GM12873 (cell line): ENCODE results near the gene ANGPTL8.

Source experiments
- CTCF ChIP-seq: IDR thresholded peaks from 2 replicates; pipeline ENCODE4 v1.5.1; 2012; ENCODE audit warnings: low read depth, mild to moderate bottlenecking, moderate library complexity, low read length, control low read depth; ENCODE audit not compliant: insufficient read depth; ENCODE audit errors: missing control alignments

ANGPTL8 gene

GRCh38 chr19:11194656-11195558 is 44.5 kb upstream of the ANGPTL8 start:
- TF ChIP-seq CTCF, result no peak

DNA sequence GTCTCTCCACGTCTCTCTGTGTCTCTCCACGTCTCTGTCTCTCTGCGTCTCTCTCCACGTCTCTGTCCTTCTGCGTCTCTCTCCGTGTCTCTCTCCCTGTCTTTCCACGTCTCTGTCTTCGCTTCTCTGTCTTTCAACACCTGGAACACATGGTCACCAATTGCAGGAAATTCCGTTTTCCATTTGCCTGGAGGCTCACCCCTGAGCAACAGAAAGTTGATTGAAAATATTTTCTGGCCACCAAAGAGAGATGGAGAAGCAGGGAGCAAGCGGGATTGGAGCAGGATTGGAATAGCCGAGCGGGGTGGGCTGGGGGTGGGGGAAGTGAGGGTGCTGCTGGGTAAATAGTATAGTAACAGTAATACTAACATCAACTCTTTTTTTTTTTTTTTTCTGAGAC is 43.7 kb upstream of the ANGPTL8 start:
- no peak for TF ChIP-seq CTCF

DNA sequence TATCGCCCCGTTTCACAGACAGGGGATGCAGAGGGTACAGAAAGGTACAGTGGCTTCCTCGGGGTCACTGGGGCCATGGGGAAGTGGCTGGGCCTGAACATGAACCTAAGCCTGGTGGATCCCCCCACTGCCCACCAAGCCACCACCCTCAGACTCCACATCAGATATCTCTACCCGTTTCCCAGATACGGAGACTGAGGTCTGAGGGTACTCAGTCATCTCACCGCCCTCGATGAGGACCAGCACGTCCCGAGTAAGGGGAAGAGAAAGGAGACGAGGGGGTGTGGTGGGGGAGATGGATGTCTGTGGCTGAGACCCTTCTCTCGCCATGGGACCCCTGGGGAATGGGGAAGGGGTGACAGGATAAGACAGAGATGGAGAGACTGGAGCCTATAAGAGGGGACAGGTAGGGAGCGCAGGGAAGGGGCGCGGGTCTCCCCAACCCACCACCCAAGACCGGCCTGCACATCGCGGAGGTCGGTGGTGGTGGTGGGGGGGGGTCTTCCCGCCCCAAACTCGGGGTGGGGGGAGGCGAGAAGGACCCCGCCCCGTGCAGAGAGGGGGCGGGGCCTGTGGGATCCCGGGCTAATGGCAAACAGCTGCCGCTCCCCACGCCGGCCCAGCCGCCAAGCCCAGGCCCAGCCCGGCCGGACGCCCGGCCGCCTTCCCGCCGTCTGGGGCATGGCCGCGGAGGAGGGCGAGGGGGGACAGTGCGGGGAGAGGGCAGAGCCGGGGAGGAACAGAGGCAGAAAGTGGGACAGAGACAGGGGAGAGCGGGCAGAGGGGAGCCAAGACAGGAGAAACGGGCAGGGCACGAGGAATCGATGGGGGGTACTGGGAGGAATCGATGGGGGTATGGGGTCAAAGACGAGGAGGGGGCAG is 42.8 kb upstream of the ANGPTL8 start:
- no peak for TF ChIP-seq CTCF

- TF ChIP-seq CTCF, result no peak
Measured at GRCh38 chr19:11197291-11198174, 41.9 kb upstream of the ANGPTL8 start, which contains the start of gene KANK2. Gene KANK2, minus strand, starts transcription at chr19:11197545. Its CDS starts 3,034 bp downstream, at chr19:11194511.

GRCh38 chr19:11198175-11198534 is 41.3 kb upstream of the ANGPTL8 start:
- TF ChIP-seq CTCF, result no peak

DNA sequence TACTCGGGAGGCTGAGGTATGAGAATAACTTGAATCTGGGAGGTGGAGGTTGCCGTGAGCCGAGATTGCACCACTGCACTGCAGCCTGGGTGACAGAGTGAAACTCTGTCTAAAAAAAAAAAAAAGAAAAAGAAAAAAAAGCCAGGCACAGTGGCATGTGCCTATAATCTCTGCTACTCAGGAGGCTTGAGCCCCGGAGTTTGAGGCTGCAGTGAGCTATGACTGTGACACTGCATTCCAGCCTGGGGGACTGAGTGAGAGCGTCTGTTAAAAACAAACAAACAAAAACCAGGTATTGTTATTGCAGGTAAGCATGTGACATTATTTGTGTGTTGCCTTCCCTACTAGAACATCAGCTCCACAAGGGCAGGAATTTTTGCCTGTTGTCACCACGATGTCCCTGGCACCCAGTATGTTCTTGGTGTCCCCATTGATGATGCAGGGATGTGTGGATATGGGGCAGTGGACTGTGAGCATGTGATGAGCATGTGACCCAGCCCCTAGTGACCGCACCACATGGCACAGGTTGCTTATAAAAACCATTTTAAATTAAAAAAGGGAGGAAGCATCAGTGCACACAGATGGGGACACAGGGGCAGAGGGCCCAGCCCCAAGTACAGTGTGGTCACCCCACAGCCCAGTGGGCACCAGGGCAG is 40.5 kb upstream of the ANGPTL8 start:
- no peak for TF ChIP-seq CTCF
